ENCODE measurements around the gene CDK5R2.

DNA sequence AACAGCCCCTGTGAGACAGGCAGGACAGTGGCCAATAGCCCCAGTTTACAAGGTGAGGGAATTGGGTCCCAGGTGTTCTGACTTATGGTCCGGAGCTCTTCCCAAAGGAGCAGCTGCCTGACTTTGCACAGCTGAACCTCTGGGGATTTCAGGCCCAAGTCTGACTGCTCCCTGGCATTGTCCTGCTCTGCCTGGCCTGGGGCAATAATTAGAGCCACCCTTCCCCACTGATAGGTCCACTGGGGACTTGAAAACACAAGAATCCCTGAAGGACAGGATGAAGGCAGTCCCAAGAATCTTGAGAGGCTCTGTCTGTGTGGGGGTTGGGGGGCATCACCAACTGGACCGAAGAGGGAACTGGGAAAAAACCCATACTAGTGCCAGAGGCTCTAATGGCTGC, 29.2 kb downstream of the CDK5R2 start:
- TF ChIP-seq POLR2A (IDR thresholded peaks at IDR 0.05), result no peak
- TF ChIP-seq, protein P1, sequence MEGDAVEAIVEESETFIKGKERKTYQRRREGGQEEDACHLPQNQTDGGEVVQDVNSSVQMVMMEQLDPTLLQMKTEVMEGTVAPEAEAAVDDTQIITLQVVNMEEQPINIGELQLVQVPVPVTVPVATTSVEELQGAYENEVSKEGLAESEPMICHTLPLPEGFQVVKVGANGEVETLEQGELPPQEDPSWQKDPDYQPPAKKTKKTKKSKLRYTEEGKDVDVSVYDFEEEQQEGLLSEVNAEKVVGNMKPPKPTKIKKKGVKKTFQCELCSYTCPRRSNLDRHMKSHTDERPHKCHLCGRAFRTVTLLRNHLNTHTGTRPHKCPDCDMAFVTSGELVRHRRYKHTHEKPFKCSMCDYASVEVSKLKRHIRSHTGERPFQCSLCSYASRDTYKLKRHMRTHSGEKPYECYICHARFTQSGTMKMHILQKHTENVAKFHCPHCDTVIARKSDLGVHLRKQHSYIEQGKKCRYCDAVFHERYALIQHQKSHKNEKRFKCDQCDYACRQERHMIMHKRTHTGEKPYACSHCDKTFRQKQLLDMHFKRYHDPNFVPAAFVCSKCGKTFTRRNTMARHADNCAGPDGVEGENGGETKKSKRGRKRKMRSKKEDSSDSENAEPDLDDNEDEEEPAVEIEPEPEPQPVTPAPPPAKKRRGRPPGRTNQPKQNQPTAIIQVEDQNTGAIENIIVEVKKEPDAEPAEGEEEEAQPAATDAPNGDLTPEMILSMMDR (IDR thresholded peaks at IDR 0.05), result no peak
